NCI-H1436 (cell line): Measurements from ENCODE around the gene GOT2.
A peak's percentile ranks its signal among the peaks of the same experiment; 100 is the strongest.
"Not testable (repeated sequence)": the region's sequence is repeated elsewhere in the genome, so short reads cannot be mapped to it uniquely, and the experiment has no call there.

Experiments used
- DNase-seq: peaks from one replicate; lab custom pipeline; 2025; lab: John Stamatoyannopoulos, UW

The GOT2 gene

GRCh38 chr16:58717994-58718393 is 16.1 kb downstream of the GOT2 start:
- DNase-seq, result no peak

GRCh38 chr16:58716468-58716867 is 17.6 kb downstream of the GOT2 start:
- DNase-seq, result no peak

- DNase-seq, result no peak
These were observed 20.4 kb downstream of the GOT2 start for GRCh38 chr16:58713742-58714141.

DNA sequence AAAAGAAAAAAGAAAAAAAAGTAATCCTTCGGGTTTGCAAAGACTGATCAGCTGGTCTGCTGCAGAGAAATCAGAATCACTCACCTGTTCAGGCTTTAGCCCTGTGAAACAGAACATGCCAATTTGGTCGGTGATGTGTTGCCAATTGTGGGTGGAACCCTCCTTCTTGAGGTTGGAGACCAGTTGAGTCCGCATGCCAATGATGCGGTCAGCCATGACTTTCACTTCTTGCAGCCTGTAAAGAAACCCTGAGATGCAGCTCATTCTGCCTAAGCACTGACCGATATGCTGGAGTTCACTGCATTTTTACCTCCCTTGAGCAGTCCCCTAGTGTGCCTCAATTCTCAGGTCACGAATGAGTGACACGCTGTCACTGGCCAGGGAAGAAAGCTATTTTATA is 24.8 kb downstream of the GOT2 start:
- no peak for DNase-seq

- DNase-seq, result no peak
These were observed 35.0 kb downstream of the GOT2 start for GRCh38 chr16:58699151-58699550.

GRCh38 chr16:58695368-58695767 is 38.7 kb downstream of the GOT2 start:
- no peak for DNase-seq

- no peak for DNase-seq
These were observed 41.7 kb downstream of the GOT2 start for GRCh38 chr16:58692450-58692849.

DNA sequence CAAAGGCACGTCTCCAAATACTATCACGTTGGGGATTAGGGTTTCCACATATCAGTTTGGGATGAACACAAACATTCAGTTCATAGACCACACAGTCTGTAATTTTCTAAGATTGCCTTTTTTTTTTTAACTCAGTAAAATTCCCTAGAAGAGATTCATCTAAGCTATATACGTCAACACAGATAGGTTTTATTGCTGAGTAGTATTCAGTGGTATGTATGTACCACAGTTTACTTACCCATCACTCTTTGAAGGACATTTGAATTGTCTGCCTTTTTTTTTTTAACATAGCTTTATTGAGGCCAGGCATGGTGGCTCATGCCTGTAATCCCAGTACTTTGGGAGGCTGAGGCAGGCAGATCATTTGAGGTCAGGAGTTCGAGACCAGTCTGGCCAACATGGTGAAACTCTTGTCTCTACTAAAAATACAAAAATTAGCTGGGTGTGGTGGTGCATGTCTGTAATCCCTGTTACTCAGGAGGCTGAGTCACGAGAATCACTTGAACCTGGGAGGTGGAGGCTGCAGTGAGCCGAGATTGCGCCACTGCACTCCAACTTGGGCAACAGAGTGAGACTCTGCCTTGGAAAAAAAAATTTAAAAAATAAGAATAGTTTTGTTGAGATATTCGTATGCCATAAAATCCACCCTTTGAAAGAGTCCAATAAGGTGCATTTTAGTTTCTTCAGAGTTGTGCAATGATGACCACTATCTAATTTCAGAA is 47.0 kb downstream of the GOT2 start:
- not testable (repeated sequence) for DNase-seq

DNA sequence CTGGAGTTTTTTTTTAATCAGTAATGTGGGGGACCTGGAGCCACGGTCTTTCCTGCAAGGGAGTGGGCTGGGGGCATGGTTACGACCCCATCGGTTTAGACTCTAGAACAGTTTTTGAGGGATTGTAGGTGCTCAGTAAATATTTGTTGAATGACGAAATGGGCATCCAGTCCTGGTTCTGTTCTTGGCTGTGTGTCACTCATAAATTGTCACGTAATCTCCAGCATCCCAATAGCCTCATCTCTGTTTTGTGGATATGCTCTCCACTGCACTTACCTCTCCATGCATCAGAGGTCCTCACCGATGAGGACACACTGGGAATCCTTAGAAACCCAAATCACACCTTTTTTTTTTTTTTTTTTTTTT is 49.0 kb downstream of the GOT2 start:
- no peak for DNase-seq

DNA sequence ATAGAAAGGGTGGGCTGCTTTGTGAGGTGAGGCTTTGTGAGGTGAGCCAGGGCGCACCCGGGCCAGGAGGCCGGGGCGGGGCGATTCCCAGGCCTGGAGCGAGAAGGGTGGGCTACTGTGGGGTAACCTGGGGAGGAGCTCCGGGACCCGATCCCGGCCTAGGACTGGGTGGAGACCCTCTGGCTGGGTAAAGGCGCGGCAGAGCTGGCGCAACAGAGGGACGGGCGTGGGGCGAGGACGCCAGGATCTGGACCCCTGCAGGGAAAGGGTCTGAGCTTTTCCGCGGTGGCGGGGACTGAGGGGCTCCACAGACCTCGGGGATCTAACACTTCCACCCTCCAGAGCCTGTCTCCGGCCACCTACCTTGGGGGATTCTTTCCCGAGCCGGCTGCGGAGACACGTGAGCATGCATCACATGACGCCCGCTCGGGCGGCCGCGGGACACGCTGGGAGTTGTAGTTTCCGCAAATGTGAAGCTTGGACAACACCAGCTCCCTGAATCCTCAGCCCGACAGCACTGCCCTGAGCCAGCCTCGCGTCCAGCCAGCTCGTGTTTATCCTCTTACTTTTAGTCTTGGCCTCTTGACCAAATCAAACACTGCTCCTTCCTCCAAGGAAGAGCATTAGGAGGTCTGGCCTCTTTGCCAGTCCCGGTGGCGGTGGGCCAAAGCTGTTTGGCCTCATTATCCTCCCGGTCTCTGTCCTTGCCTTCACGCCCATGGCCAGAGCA is 49.6 kb downstream of the GOT2 start, which contains the start of gene SLC38A7:
Gene SLC38A7, minus strand, starts transcription at position 417 of the 730 bp plus-strand sequence. CDS start 4,644 bp downstream, outside the sequence.
- peak; percentile 64 for DNase-seq

DNA sequence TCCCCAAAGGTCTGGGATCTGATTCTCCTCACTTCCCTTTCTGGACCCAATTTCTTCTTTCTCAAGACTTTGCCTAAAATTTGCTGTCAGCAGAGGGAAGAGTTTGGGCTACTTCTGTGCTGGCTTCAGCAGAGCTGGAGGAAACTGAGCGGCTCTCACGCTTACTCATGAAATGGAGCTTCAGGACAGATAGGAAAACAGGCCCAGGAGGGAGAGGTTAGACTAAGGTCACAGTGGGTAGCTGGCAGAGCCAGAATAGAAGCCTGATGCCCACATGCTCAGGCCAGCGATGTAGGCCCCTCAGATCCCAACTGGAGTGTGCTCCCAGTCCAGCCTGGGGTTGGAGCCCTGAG is 50.1 kb downstream of the GOT2 start:
- no peak for DNase-seq

DNA sequence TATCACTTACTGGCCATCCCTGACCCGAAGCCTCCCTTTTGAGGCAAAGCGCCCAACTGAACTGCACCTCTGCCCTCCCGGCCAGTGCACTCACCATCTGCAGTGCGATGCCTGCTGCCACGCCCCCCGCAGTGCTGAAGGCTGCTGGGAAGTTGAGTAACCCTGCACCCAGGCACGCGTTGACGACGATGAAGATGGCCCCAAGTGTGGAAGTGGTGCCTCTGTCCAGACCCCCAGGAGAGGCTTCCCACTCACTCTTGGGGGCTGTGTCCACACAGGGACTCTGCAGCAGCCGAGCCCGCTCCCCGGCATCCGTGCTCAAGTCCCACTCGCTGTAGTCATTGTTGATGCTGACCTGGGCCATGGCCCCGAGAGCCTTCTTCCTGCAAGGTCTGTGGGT is 54.4 kb downstream of the GOT2 start:
- no peak for DNase-seq

- DNase-seq, result no peak
These were observed 55.4 kb downstream of the GOT2 start for GRCh38 chr16:58678716-58679115.

DNA sequence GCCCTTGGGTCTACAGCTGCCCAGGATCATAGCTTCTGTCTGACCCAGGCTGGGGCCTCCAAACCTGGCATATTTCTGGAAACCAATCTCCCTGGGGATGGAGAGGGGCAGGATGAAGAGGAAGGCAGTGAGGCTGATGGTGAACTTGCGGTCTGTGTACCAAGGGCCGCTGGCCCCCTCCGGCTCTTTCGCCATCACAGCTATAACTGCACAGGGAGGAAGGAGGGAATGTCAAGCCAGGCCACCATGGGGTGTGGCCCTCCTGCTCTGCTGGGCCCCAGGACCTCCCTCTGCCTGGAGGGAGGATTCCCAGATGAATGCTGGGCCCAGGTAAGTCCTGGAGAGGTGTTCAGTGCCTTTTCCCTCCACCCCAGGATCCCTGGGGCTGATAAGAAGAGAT is 55.8 kb downstream of the GOT2 start:
- no peak for DNase-seq

GRCh38 chr16:58670946-58671583 is 63.1 kb downstream of the GOT2 start:
- DNase-seq, result no peak

DNA sequence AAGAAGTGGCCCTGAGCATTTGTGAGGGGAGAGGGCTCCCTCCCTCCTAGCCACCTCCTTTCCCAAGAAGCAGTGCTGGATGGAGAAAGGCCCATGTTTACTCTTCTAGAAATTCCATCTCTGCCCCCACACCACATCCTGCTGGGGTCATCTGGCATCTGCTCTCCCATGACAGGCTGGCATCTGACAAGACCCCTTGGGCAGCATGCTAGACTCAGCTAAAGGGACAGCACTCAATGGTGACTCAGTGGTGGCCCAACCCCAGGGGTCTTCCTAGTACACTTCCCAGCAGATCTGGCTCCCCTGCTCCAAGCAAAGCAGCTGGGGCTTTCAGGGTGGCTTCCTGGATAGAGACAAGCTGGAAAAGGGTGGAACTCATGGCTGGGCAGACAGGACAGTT is 63.9 kb downstream of the GOT2 start:
- no peak for DNase-seq

DNA sequence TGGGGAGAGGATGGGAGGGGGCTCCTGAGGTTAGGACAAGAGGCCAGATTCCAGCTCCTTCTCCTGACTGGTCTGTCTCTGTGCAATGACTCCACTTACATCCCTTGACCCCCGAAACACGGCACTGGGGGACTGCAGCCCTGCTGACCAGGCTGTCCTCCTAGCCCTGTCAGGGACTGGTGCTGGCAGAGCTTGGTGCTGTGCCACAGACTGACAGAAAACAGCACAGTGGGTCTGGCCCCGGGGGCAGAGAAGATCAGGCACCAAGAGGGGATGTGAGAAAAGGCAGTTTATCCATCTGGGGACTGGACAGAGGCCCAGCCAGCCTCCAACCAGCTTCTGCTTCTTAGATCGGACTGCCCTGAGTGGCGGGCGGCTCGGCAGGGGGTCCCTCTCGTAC is 68.9 kb downstream of the GOT2 start:
- DNase-seq, result no peak

- DNase-seq, result peak; percentile 23
These were observed 72.8 kb downstream of the GOT2 start for GRCh38 chr16:58661199-58661830.

DNA sequence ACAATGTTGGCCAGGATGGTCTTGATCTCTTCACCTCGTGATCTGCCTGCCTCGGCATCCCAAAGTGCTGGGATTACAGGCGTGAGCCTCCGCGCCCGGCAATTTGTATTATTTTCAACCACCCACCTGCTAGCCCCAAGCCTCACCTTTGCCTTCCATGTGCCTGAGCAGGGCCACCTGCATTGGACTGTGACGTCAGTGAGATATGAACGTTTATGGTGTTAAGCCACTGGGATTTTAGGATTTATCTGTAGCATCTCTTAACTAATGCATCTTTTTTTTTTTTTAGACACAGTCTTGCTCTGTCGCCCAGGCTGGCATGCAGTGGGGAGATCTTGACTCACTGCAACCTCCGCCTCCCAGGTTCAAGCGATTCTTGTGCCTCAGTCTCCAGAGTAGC is 74.2 kb downstream of the GOT2 start:
- not testable (repeated sequence) for DNase-seq

- no peak for DNase-seq
These were observed 75.3 kb downstream of the GOT2 start for GRCh38 chr16:58658796-58659211.
